ENCODE results near the gene ARHGEF9.

- no peak for TF ChIP-seq POLR2A (IDR thresholded peaks at IDR 0.05)
- TF ChIP-seq CTCF (IDR thresholded peaks at IDR 0.05 in 8 of 11, conservative IDR thresholded peaks at IDR 0.05 in 3 of 11), result no peak
Observed at GRCh38 chrX:63818156-63818555, 33.1 kb upstream of the ARHGEF9 start.
